H9 (cell line): ENCODE results near the gene RPS15. TPM values are rescaled to one million over a fixed set of nuclear protein-coding genes. Genes with fewer than 3 reads are reported as not detected.

Source experiments
- DNase-seq: peaks from one replicate; pipeline ENCODE4 v3.0.0-alpha.2; 2017
- H2AFZ ChIP-seq: one replicate; pipeline ENCODE4 v1.6.1; 2013; ENCODE audit warnings: mild to moderate bottlenecking, low read length, control low read depth, moderate library complexity
- H2AK5ac ChIP-seq: 2 replicates; pipeline ENCODE4 v1.6.1; 2013; ENCODE audit warnings: low read length, control low read depth, mixed read lengths; ENCODE audit not compliant: insufficient read length
- H2BK120ac ChIP-seq: one replicate; pipeline ENCODE4 v1.6.1; 2013; ENCODE audit warnings: low read depth, mild to moderate bottlenecking, low read length, control low read depth, inconsistent platforms; ENCODE audit not compliant: poor library complexity, severe bottlenecking
- H2BK12ac ChIP-seq: 2 replicates; pipeline ENCODE4 v1.6.1; 2013; ENCODE audit warnings: low read length, control low read depth, mixed read lengths, low read depth; ENCODE audit not compliant: insufficient read length
- H2BK15ac ChIP-seq: 2 replicates; pipeline ENCODE4 v1.6.1; 2013; ENCODE audit warnings: low read depth, low read length, control low read depth
- H2BK20ac ChIP-seq: one replicate; pipeline ENCODE4 v1.6.1; 2013; ENCODE audit warnings: low read depth, mild to moderate bottlenecking, low read length, control low read depth, inconsistent platforms; ENCODE audit not compliant: poor library complexity, severe bottlenecking
- H2BK5ac ChIP-seq: 2 replicates; pipeline ENCODE4 v1.6.1; 2013; ENCODE audit warnings: low read length, control low read depth, mixed read lengths; ENCODE audit not compliant: insufficient read length
- H3K14ac ChIP-seq: 2 replicates; pipeline ENCODE4 v1.6.1; 2013; ENCODE audit warnings: low read length, control low read depth; ENCODE audit not compliant: insufficient read depth
- H3K18ac ChIP-seq: 2 replicates; pipeline ENCODE4 v1.6.1; 2013; ENCODE audit warnings: low read depth, mild to moderate bottlenecking, mixed read lengths, low read length, control low read depth; ENCODE audit not compliant: insufficient read length
- H3K23ac ChIP-seq: 2 replicates; pipeline ENCODE4 v1.6.1; 2013; ENCODE audit warnings: low read length, control low read depth, mixed read lengths, low read depth; ENCODE audit not compliant: insufficient read length
- H3K23me2 ChIP-seq: 2 replicates; pipeline ENCODE4 v1.6.1; 2013; ENCODE audit warnings: low read depth, mild to moderate bottlenecking, mixed read lengths, low read length, control low read depth; ENCODE audit not compliant: insufficient read length, poor library complexity, severe bottlenecking
- H3K27ac ChIP-seq: 2 replicates; pipeline ENCODE4 v1.5.1; 2013; ENCODE audit warnings: low read length, control low read depth, mixed read lengths, low read depth; ENCODE audit not compliant: insufficient read length
- H3K27me3 ChIP-seq: 2 replicates; pipeline ENCODE4 v1.6.1; 2013; ENCODE audit warnings: low read length, control low read depth, inconsistent platforms; ENCODE audit not compliant: insufficient read depth
- H3K4ac ChIP-seq: 2 replicates; pipeline ENCODE4 v1.6.1; 2013; ENCODE audit warnings: low read depth, mild to moderate bottlenecking, control low read depth, inconsistent platforms, low read length, moderate library complexity
- H3K4me1 ChIP-seq: 2 replicates; pipeline ENCODE4 v1.6.1; 2013; ENCODE audit warnings: low read length, control low read depth, inconsistent platforms; ENCODE audit not compliant: insufficient read depth
- H3K4me2 ChIP-seq: 2 replicates; pipeline ENCODE4 v1.6.1; 2013; ENCODE audit warnings: low read length, control low read depth, mixed read lengths; ENCODE audit not compliant: insufficient read length, insufficient read depth
- H3K56ac ChIP-seq: 2 replicates; pipeline ENCODE4 v1.6.1; 2013; ENCODE audit warnings: low read depth, mild to moderate bottlenecking, mixed read lengths, low read length, control low read depth; ENCODE audit not compliant: insufficient read length
- H3K79me1 ChIP-seq: 2 replicates; pipeline ENCODE4 v1.6.1; 2013; ENCODE audit warnings: low read depth, mild to moderate bottlenecking, moderate library complexity, low read length, control low read depth, inconsistent platforms; ENCODE audit not compliant: insufficient read depth, poor library complexity, severe bottlenecking
- H3K79me2 ChIP-seq: 2 replicates; pipeline ENCODE4 v1.6.1; 2013; ENCODE audit warnings: low read length, control low read depth, inconsistent platforms; ENCODE audit not compliant: insufficient read depth
- H3K9ac ChIP-seq: 2 replicates; pipeline ENCODE4 v1.6.1; 2013; ENCODE audit warnings: low read length, control low read depth, mixed read lengths; ENCODE audit not compliant: insufficient read length; ENCODE audit errors: extremely low read depth
- H3K9me3 ChIP-seq: one replicate; pipeline ENCODE4 v1.6.1; 2013; ENCODE audit warnings: low read depth, low read length, inconsistent platforms; ENCODE audit not compliant: control insufficient read depth
- H3T11ph ChIP-seq: one replicate; pipeline ENCODE4 v1.6.1; 2013; ENCODE audit warnings: mild to moderate bottlenecking, low read length, control low read depth, inconsistent platforms
- H4K20me1 ChIP-seq: one replicate; pipeline ENCODE4 v1.6.1; 2013; ENCODE audit not compliant: control insufficient read depth, insufficient read length, insufficient read depth
- H4K5ac ChIP-seq: 2 replicates; pipeline ENCODE4 v1.6.1; 2013; ENCODE audit warnings: low read depth, mild to moderate bottlenecking, mixed read lengths, low read length, control low read depth; ENCODE audit not compliant: insufficient read length
- H4K8ac ChIP-seq: replicated peaks from 2 replicates; pipeline ENCODE4 v1.6.1; 2013; ENCODE audit warnings: low read length, control low read depth, mixed read lengths, low read depth; ENCODE audit not compliant: insufficient read length
- H4K91ac ChIP-seq: 2 replicates; pipeline ENCODE4 v1.6.1; 2013; ENCODE audit warnings: low read depth, mild to moderate bottlenecking, moderate library complexity, mixed read lengths, low read length, control low read depth; ENCODE audit not compliant: insufficient read length
- H3K27ac Mint-ChIP-seq, 3 experiments: 2 replicates in 2 of 3; 3 replicates in 1 of 3; pipeline ENCODE4 v1.8.0; 2020 to 2021; ENCODE audit warnings: mixed read lengths in 3 of 3, mild to moderate bottlenecking in 1 of 3, moderate library complexity in 1 of 3
- H3K27me3 Mint-ChIP-seq: 2 replicates; pipeline ENCODE4 v1.8.0; 2021; ENCODE audit warnings: low read depth, mild to moderate bottlenecking, moderate library complexity, mixed read lengths
- H3K36me3 Mint-ChIP-seq, 3 experiments: 2 replicates in 2 of 3; 3 replicates in 1 of 3; pipeline ENCODE4 v1.8.0; 2020 to 2021; ENCODE audit warnings: low read depth in 3 of 3, mixed read lengths in 3 of 3; ENCODE audit not compliant: insufficient read depth in 1 of 3
- H3K4me1 Mint-ChIP-seq, 2 experiments: 2 replicates each; pipeline ENCODE4 v1.8.0; 2020; ENCODE audit warnings: mixed read lengths in 2 of 2
- H3K4me3 Mint-ChIP-seq, 2 experiments: 2 replicates in 1 of 2; 3 replicates in 1 of 2; pipeline ENCODE4 v1.8.0; 2020 to 2021; ENCODE audit warnings: mild to moderate bottlenecking in 2 of 2, mixed read lengths in 2 of 2, moderate library complexity in 1 of 2
- H3K9me3 Mint-ChIP-seq, 2 experiments: 2 replicates in 1 of 2; 3 replicates in 1 of 2; pipeline ENCODE4 v1.8.0; 2020; ENCODE audit warnings: mild to moderate bottlenecking in 2 of 2, mixed read lengths in 2 of 2, moderate library complexity in 1 of 2
- WGBS: extraction: QIAGEN DNeasy Blood & Tissue Kit; methylation state at CpG from one replicate; pipeline ENCODE4 v1.1.7; 2013; ENCODE audit warnings: missing lambda C conversion rate, low lambda C conversion rate, mixed read lengths; ENCODE audit not compliant: insufficient read length; ENCODE audit errors: extremely low coverage; 5-methylcytosine and 5-hydroxymethylcytosine counted together
- total RNA-seq: library from RNA; stranded (reverse); gene quantifications from 2 replicates; pipeline ENCODE4 v1.2.1, GENCODE V29; 2021
- TF ChIP-seq, protein P1 (sequence below): fragments of 200-600 bp; sonication (generic); conservative IDR thresholded peaks from 3 replicates; pipeline ENCODE4 v1.8.0; 2021; ENCODE audit warnings: antibody characterized with exemption, mild to moderate bottlenecking

Gene RPS15
- total RNA-seq, 1 experiment from 2014 or later, result 1,628 TPM

DNA sequence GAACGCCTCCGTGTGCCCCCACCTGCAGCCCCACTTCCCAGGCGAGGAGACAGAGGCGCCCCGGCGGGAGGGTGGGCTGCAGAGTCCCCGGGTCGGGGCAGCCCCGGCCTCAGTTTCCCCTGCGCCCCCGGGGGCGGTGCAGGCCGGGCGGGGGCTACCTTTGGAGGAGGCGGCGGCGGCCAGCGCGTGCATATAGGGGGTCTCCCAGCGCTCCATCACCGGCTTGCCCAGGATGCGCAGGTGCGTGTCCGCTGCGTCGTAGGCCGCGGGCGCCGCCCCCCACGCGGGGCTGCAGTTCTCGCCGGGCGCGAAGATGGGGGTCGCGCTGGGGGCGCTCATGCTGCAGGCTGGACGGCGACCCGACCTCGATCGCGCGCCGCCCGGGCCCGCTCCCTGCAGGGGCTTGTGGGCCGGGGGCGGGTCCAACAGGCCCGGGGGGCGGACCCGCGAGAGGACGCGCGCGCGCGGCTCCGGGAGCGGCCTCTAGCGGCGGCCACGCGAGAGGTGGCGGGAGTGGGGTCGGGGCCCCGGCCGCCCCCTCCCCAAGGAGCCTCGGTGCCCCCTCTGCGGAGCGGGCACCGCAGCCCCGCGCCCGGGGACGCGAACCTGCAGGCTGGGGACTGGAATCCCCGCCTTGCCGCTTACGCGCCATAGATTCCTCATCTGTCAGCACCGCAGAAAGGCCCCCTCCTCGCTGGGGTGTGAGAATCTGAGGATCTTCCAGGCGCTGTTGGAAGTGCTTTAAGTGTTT, 36.9 kb upstream of the RPS15 start, which contains the start of gene GAMT:
GAMT (minus strand) TSS at position 405 of the 751 bp plus-strand sequence; CDS start at position 339, 66 bp downstream.
- H3K27me3 ChIP-seq, result no peaks in the 10 kb centered on the region
- H3K27me3 Mint-ChIP-seq, result peaks cover 13% of the 10 kb centered on the region
- no peak within 1 kb of the TSS for H2BK5ac ChIP-seq
- WGBS, result no CpG with 5 or more reads among the region's 87 CpGs
- no peak within 1 kb of the TSS for H4K91ac ChIP-seq
- no peaks in the 10 kb centered on the region for H3K9me3 ChIP-seq
- H3K9me3 Mint-ChIP-seq, result no peaks in the 10 kb centered on the region
- no peak within 1 kb of the TSS for H3K56ac ChIP-seq
- H3K36me3 Mint-ChIP-seq, result peaks cover 0 to 8% (median 6%) of the 10 kb centered on the region in 3 experiments; a peak in 3 of 7 replicates
- no peaks in the 10 kb centered on the region for H4K20me1 ChIP-seq
- H3K27ac ChIP-seq, result no peak within 1 kb of the TSS
- peak within 1 kb of the TSS; percentile 64 to 77 for H3K4me3 Mint-ChIP-seq
- no peak within 1 kb of the TSS for H2BK120ac ChIP-seq
- H3K79me2 ChIP-seq, result no peaks in the 10 kb centered on the region
- no peak within 1 kb of the TSS for H3K4ac ChIP-seq
- H4K8ac ChIP-seq, result no peak within 1 kb of the TSS
- no peak within 1 kb of the TSS for H2AK5ac ChIP-seq
- H2BK12ac ChIP-seq, result no peak within 1 kb of the TSS
- no peak within 1 kb of the TSS for H2BK15ac ChIP-seq
- H3K4me1 ChIP-seq, result no peaks in the 10 kb centered on the region
- no peak within 1 kb of the TSS for H3K9ac ChIP-seq
- H2BK20ac ChIP-seq, result no peak within 1 kb of the TSS
- no peak within 1 kb of the TSS for H4K5ac ChIP-seq
- H3K18ac ChIP-seq, result no peak within 1 kb of the TSS
- peak within 1 kb of the TSS; percentile 38 for H3K4me2 ChIP-seq
- H3K4me1 Mint-ChIP-seq, result peaks cover 3 to 11% of the 10 kb centered on the region in 2 experiments
- TF ChIP-seq, protein P1, sequence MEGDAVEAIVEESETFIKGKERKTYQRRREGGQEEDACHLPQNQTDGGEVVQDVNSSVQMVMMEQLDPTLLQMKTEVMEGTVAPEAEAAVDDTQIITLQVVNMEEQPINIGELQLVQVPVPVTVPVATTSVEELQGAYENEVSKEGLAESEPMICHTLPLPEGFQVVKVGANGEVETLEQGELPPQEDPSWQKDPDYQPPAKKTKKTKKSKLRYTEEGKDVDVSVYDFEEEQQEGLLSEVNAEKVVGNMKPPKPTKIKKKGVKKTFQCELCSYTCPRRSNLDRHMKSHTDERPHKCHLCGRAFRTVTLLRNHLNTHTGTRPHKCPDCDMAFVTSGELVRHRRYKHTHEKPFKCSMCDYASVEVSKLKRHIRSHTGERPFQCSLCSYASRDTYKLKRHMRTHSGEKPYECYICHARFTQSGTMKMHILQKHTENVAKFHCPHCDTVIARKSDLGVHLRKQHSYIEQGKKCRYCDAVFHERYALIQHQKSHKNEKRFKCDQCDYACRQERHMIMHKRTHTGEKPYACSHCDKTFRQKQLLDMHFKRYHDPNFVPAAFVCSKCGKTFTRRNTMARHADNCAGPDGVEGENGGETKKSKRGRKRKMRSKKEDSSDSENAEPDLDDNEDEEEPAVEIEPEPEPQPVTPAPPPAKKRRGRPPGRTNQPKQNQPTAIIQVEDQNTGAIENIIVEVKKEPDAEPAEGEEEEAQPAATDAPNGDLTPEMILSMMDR, result peak; percentile 47; the same call in 2 of the 3 replicates
- DNase-seq, result no peak
- no peaks in the 10 kb centered on the region for H3K23me2 ChIP-seq
- no peak within 1 kb of the TSS for H2AFZ ChIP-seq
- no peak within 1 kb of the TSS for H3K14ac ChIP-seq
- H3K23ac ChIP-seq, result no peak within 1 kb of the TSS
- no peak within 1 kb of the TSS for H3K27ac Mint-ChIP-seq
- H3K79me1 ChIP-seq, result no peaks in the 10 kb centered on the region
- no peak within 1 kb of the TSS for H3T11ph ChIP-seq
